NCI-H748 treated with DMSO at 0.1 percent for 48 hours (cell line): Measurements from ENCODE around the gene MCRIP2.
A peak's percentile ranks its signal among the peaks of the same experiment; 100 is the strongest.

Experiments used
- DNase-seq: peaks from one replicate; lab custom pipeline; 2025; lab: John Stamatoyannopoulos, UW

The MCRIP2 gene

GRCh38 chr16:648781-649589 lies 7.4 kb downstream of the MCRIP2 start, which contains the start of gene WDR90:
WDR90 (plus strand) TSS chr16:649365; CDS start chr16:649417, 52 bp downstream.
- DNase-seq = peak; percentile 39

GRCh38 chr16:649631-650030 lies 8.0 kb downstream of the MCRIP2 start:
- no peak for DNase-seq

GRCh38 chr16:651844-652243 lies 10.2 kb downstream of the MCRIP2 start:
- no peak for DNase-seq

- DNase-seq = no peak
Measured at GRCh38 chr16:652454-653305, 11.1 kb downstream of the MCRIP2 start.

- no peak for DNase-seq
Measured at GRCh38 chr16:654034-654433, 12.4 kb downstream of the MCRIP2 start.

GRCh38 chr16:657487-657886 lies 15.9 kb downstream of the MCRIP2 start:
- DNase-seq = no peak

GRCh38 chr16:658679-659571 lies 17.3 kb downstream of the MCRIP2 start:
- DNase-seq = no peak

- DNase-seq = no peak
Measured at GRCh38 chr16:659618-660017, 18.0 kb downstream of the MCRIP2 start.

GRCh38 chr16:660132-660458 lies 18.5 kb downstream of the MCRIP2 start:
- no peak for DNase-seq

- DNase-seq = no peak
Measured at GRCh38 chr16:660459-661183, 19.0 kb downstream of the MCRIP2 start.

- no peak for DNase-seq
Measured at GRCh38 chr16:661184-661821, 19.7 kb downstream of the MCRIP2 start.

- DNase-seq = no peak
Measured at GRCh38 chr16:662095-662494, 20.5 kb downstream of the MCRIP2 start.

- no peak for DNase-seq
Measured at GRCh38 chr16:662597-662996, 21.0 kb downstream of the MCRIP2 start.

GRCh38 chr16:666572-666971 lies 24.9 kb downstream of the MCRIP2 start:
- DNase-seq = no peak

GRCh38 chr16:667113-667779 lies 25.6 kb downstream of the MCRIP2 start:
- DNase-seq = no peak

- DNase-seq = peak; percentile 41
Measured at GRCh38 chr16:667780-668518, 26.3 kb downstream of the MCRIP2 start, which contains the start of gene RHOT2. RHOT2 (plus strand) TSS chr16:668132; CDS start chr16:668200, 68 bp downstream.

GRCh38 chr16:668519-669171 lies 27.0 kb downstream of the MCRIP2 start:
- DNase-seq = no peak

- no peak for DNase-seq
Measured at GRCh38 chr16:669666-670065, 28.0 kb downstream of the MCRIP2 start.
